ENCODE data around the gene GABBR2. TPM values are rescaled to one million over a fixed set of nuclear protein-coding genes. Genes with fewer than 3 reads are reported as not detected.

GABBR2 gene
- total RNA-seq, 1 experiment from 2014 or later, result 6.3 TPM

DNA sequence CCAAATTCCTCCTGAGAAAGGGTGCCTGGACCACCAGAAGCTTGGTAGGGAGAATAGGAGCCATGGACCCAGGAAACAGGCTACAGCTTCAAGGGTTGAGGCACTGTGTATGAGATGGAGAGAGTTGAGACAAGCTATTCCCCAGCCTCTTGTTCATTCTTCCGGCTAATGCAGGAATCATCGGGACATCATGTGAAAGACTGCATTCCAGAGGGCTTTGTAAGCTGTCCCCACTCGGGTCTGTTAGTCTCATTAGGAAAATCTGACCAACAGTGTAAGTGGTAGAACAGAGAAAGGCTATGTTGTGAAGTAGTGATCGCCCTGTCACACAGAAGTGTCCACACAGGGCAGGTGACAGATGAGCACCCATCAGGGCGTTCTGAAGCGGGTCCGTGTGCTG, 81.4 kb downstream of the GABBR2 start:
- TF ChIP-seq SIN3A (IDR thresholded peaks at IDR 0.05; ENCODE audit: borderline replicate concordance, insufficient read depth, low read depth, low read length) (no peak), REST (IDR thresholded peaks at IDR 0.05; ENCODE audit: insufficient read depth in 1 of 2, low read depth in 2 of 2, low read length in 1 of 2) (no peak), POLR2AphosphoS5 (IDR thresholded peaks at IDR 0.05; ENCODE audit: low read depth, low read length) (no peak), TCF7L2 (IDR thresholded peaks at IDR 0.05; ENCODE audit: low read depth, low read length) (no peak), CTCF (IDR thresholded peaks at IDR 0.05) (no peak)
- no peaks in the 10 kb centered on the region for H3K36me3 ChIP-seq (ENCODE audit: control insufficient read depth, insufficient read depth, low read length)
- no peaks in the 10 kb centered on the region for H3K4me1 ChIP-seq (ENCODE audit: control insufficient read depth, insufficient read depth, low read length)
- no peak for DNase-seq (ENCODE audit: low read depth, low spot score)
- CTCF ChIA-PET, result no interaction called here
- no peak overlapping the region for H3K27ac ChIP-seq (ENCODE audit: low read length)
- H3K4me3 ChIP-seq (ENCODE audit: low read depth in 2 of 2, low read length in 2 of 2), result no peak overlapping the region
- H3K27me3 ChIP-seq (ENCODE audit: control insufficient read depth, insufficient read depth, low read length), result no peaks in the 10 kb centered on the region
- BruUV-seq (replicated peaks), result no TSS peak
- no peaks in the 10 kb centered on the region for H3K9me3 ChIP-seq (ENCODE audit: control insufficient read depth, insufficient read depth, low read depth, low read length)
- intact Hi-C loops (cut with micrococcal nuclease; ENCODE audit: unreplicated experiment) (no loop called here), in situ Hi-C loops (cut with HindIII; ENCODE audit: low pct_unique_long_range_greater_than_20kb, low sequenced_read_pairs) (no loop called here)
- ATAC-seq, result no peak
- POLR2A ChIA-PET, result no interaction called here

- in situ Hi-C loops (cut with HindIII; ENCODE audit: low pct_unique_long_range_greater_than_20kb, low sequenced_read_pairs) (no loop called here), intact Hi-C loops (cut with micrococcal nuclease; ENCODE audit: unreplicated experiment) (no loop called here)
- Histone ChIP-seq H3K27ac (ENCODE audit: low read length) (no peak overlapping the region), H3K4me3 (ENCODE audit: low read depth in 2 of 2, low read length in 2 of 2) (no peak overlapping the region), H3K9me3 (ENCODE audit: control insufficient read depth, insufficient read depth, low read depth, low read length) (no peaks in the 10 kb centered on the region), H3K4me1 (ENCODE audit: control insufficient read depth, insufficient read depth, low read length) (no peaks in the 10 kb centered on the region), H3K27me3 (ENCODE audit: control insufficient read depth, insufficient read depth, low read length) (no peaks in the 10 kb centered on the region), H3K36me3 (ENCODE audit: control insufficient read depth, insufficient read depth, low read length) (no peaks in the 10 kb centered on the region)
- CTCF ChIA-PET, result no interaction called here
- TF ChIP-seq REST (IDR thresholded peaks at IDR 0.05; ENCODE audit: insufficient read depth in 1 of 2, low read depth in 2 of 2, low read length in 1 of 2) (no peak), SIN3A (IDR thresholded peaks at IDR 0.05; ENCODE audit: borderline replicate concordance, insufficient read depth, low read depth, low read length) (no peak), CTCF (IDR thresholded peaks at IDR 0.05) (no peak), POLR2AphosphoS5 (IDR thresholded peaks at IDR 0.05; ENCODE audit: low read depth, low read length) (no peak), TCF7L2 (IDR thresholded peaks at IDR 0.05; ENCODE audit: low read depth, low read length) (no peak)
- no TSS peak for BruUV-seq (replicated peaks)
- POLR2A ChIA-PET, result no interaction called here
- DNase-seq (ENCODE audit: low read depth, low spot score), result no peak
- ATAC-seq, result no peak
Measured at GRCh38 chr9:98625728-98626127, 83.0 kb downstream of the GABBR2 start.
